Keratinocyte (primary cell): Measurements from ENCODE around the gene SLC5A3. TPM values are rescaled to one million over a fixed set of nuclear protein-coding genes. Genes with fewer than 3 reads are reported as not detected.

Source experiments
- DNase-seq: peaks from one replicate; pipeline ENCODE4 v3.0.0-alpha.2; 2011; ENCODE audit warnings: low read depth, missing footprints, low spot score
- FAIRE-seq: peaks from 2 replicates; lab custom pipeline; 2011; peaks lifted over from hg19 to GRCh38; lab: Jason Lieb, UNC
- H2AFZ ChIP-seq: 2 replicates; pipeline ENCODE4 v1.6.0; 2012; ENCODE audit warnings: low read length, control low read depth, inconsistent platforms; ENCODE audit not compliant: control insufficient read depth
- H3K27ac ChIP-seq: 2 replicates; pipeline ENCODE4 v1.5.1; 2011; ENCODE audit warnings: low read length; ENCODE audit not compliant: control insufficient read depth, insufficient read depth
- H3K27me3 ChIP-seq: 3 replicates; pipeline ENCODE4 v1.6.0; 2011; ENCODE audit warnings: low read length; ENCODE audit not compliant: control insufficient read depth, insufficient read depth; ENCODE audit errors: extremely low read depth
- H3K36me3 ChIP-seq, 2 experiments: 2 replicates in 1 of 2; 3 replicates in 1 of 2; pipeline ENCODE4 v1.5.1; 2011; ENCODE audit warnings: low read length in 2 of 2, mild to moderate bottlenecking in 1 of 2; ENCODE audit not compliant: control insufficient read depth in 2 of 2, insufficient read depth in 2 of 2; ENCODE audit errors: extremely low read depth in 1 of 2
- H3K4me1 ChIP-seq: 3 replicates; pipeline ENCODE4 v1.5.1; 2011; ENCODE audit warnings: low read length; ENCODE audit not compliant: control insufficient read depth, insufficient read depth; ENCODE audit errors: extremely low read depth
- H3K4me2 ChIP-seq: 3 replicates; pipeline ENCODE4 v1.6.0; 2011; ENCODE audit warnings: low read depth, low read length; ENCODE audit not compliant: control insufficient read depth, insufficient read depth; ENCODE audit errors: extremely low read depth
- H3K4me3 ChIP-seq, 3 experiments: fragments of 200-600 bp in 1 of 3; sonication (generic) in 1 of 3; 2 replicates in 2 of 3; 3 replicates in 1 of 3; pipeline ENCODE4 v1.5.1; 2011 to 2016; ENCODE audit warnings: low read length in 3 of 3, mild to moderate bottlenecking in 3 of 3, control low read depth in 2 of 3, inconsistent platforms in 1 of 3, low read depth in 1 of 3, mixed read lengths in 1 of 3, mixed run types in 1 of 3, moderate library complexity in 1 of 3; ENCODE audit not compliant: control insufficient read depth in 2 of 3, insufficient read depth in 2 of 3; ENCODE audit errors: extremely low read depth in 1 of 3
- H3K79me2 ChIP-seq: 2 replicates; pipeline ENCODE4 v1.6.0; 2012; ENCODE audit warnings: low read length; ENCODE audit not compliant: control insufficient read depth, insufficient read depth
- H3K9ac ChIP-seq: 3 replicates; pipeline ENCODE4 v1.6.0; 2011; ENCODE audit warnings: low read length; ENCODE audit not compliant: control insufficient read depth, insufficient read depth; ENCODE audit errors: extremely low read depth
- H3K9me1 ChIP-seq: 3 replicates; pipeline ENCODE4 v1.6.0; 2011; ENCODE audit warnings: low read length; ENCODE audit not compliant: control insufficient read depth, insufficient read depth; ENCODE audit errors: extremely low read depth
- H3K9me3 ChIP-seq: 2 replicates; pipeline ENCODE4 v1.5.1; 2012; ENCODE audit warnings: low read depth, low read length; ENCODE audit not compliant: control insufficient read depth
- H4K20me1 ChIP-seq: 3 replicates; pipeline ENCODE4 v1.6.0; 2011; ENCODE audit warnings: low read length; ENCODE audit not compliant: control insufficient read depth, insufficient read depth; ENCODE audit errors: extremely low read depth
- EZH2 ChIP-seq: IDR thresholded peaks from one replicate; pipeline ENCODE4 v1.6.1; 2012; ENCODE audit warnings: inconsistent platforms, mild to moderate bottlenecking, low read length, moderate library complexity
- dilution Hi-C: fragments of 300-500 bp; cut with MboI; formaldehyde crosslinking; loops from one replicate; pipeline ENCODE4 v1.7.0; 2020; ENCODE audit warnings: low sequenced_read_pairs; ENCODE audit not compliant: extremely low pct_ligation_motif_present
- polyA plus RNA-seq, 5 experiments: library from polyadenylated mRNA; depleted of rRNA in 3 of 5; stranded (reverse) in 3 of 5; stranded (forward) in 1 of 5; unstranded in 1 of 5; fragments of >200 nt; gene quantifications; 1 replicate in 1 of 5; 2 replicates in 3 of 5; 3 replicates in 1 of 5; pipeline versions ENCODE4 v1.2.1 to v1.2.3, GENCODE V29; 2011 to 2012; ENCODE audit warnings: missing spikeins in 2 of 5, low read depth in 1 of 5, low replicate concordance in 1 of 5
- TF ChIP-seq, protein P1 (sequence below), 3 experiments: IDR thresholded peaks in 1 of 3; conservative IDR thresholded peaks in 1 of 3; optimal IDR thresholded peaks in 1 of 3; 2 replicates in 2 of 3; 3 replicates in 1 of 3; pipeline versions ENCODE3 to v1.5.1; 2011; ENCODE audit warnings: low read length in 3 of 3, mild to moderate bottlenecking in 3 of 3, moderate library complexity in 2 of 3, control low read depth in 1 of 3, inconsistent platforms in 1 of 3; ENCODE audit not compliant: insufficient read depth in 2 of 3; ENCODE audit errors: extremely low read depth in 1 of 3

The SLC5A3 gene
- polyA plus RNA-seq, 1 donor (not counting 4 experiments of a cell fraction or from before 2014, with no cell fraction given), result 5.9 TPM

DNA sequence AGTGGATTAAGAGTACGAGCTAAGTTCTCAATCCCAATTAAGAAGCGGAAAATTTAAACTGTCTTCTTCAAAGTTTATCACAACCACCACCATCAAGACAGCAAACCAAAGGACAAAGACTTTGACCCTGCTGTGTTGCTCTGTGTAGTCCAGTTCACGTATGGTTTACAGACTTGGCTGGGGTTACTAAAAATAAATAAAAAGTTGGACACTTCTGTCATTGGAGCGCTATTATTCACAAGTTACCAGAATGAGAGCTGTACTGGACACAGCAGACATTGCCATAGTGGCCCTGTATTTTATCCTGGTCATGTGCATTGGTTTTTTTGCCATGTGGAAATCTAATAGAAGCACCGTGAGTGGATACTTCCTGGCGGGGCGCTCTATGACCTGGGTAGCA, 21.6 kb downstream of the SLC5A3 start:
- DNase-seq (no peak), FAIRE-seq (no peak)
- dilution Hi-C loops, result no loop called here
- TF ChIP-seq EZH2, result no peak
- TF ChIP-seq, protein P1, sequence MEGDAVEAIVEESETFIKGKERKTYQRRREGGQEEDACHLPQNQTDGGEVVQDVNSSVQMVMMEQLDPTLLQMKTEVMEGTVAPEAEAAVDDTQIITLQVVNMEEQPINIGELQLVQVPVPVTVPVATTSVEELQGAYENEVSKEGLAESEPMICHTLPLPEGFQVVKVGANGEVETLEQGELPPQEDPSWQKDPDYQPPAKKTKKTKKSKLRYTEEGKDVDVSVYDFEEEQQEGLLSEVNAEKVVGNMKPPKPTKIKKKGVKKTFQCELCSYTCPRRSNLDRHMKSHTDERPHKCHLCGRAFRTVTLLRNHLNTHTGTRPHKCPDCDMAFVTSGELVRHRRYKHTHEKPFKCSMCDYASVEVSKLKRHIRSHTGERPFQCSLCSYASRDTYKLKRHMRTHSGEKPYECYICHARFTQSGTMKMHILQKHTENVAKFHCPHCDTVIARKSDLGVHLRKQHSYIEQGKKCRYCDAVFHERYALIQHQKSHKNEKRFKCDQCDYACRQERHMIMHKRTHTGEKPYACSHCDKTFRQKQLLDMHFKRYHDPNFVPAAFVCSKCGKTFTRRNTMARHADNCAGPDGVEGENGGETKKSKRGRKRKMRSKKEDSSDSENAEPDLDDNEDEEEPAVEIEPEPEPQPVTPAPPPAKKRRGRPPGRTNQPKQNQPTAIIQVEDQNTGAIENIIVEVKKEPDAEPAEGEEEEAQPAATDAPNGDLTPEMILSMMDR (optimal IDR thresholded peaks at IDR 0.05 in 1 of 3, IDR thresholded peaks at IDR 0.05 in 1 of 3, conservative IDR thresholded peaks at IDR 0.05 in 1 of 3; ENCODE audit: extremely low read depth in 1 of 3, insufficient read depth in 2 of 3, low read length in 3 of 3), result no peak
- no peaks in the 10 kb centered on the region for H4K20me1 ChIP-seq
- H3K36me3 ChIP-seq, result peaks cover 8 to 11% of the 10 kb centered on the region in 2 experiments
- H3K4me2 ChIP-seq, result no peak overlapping the region
- no peaks in the 10 kb centered on the region for H3K27me3 ChIP-seq
- no peak overlapping the region for H2AFZ ChIP-seq
- no peaks in the 10 kb centered on the region for H3K9me1 ChIP-seq
- no peak overlapping the region for H3K27ac ChIP-seq
- H3K4me1 ChIP-seq, result peaks cover 2% of the 10 kb centered on the region
- H3K9ac ChIP-seq, result no peak overlapping the region
- H3K9me3 ChIP-seq, result no peaks in the 10 kb centered on the region
- peaks cover 23% of the 10 kb centered on the region for H3K79me2 ChIP-seq
- no peak overlapping the region for H3K4me3 ChIP-seq

DNA sequence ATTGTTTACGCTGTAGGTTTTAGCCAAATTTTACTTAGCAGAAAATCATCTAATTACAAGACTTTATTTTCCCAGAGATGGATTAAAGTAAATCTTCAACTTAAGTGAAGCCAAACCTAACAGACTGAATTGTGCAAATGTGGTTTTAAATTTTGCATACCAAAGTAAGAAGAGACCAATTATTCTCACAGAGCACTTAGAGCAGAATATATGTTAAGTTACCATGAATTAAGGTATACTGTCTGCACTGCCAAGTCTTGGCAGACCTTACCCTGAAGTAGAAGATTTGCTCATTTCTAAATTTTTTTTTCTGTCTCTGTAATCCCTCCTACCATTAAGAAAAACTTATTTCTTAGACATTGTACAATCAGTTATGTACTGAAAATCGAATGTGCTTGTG, 24.1 kb downstream of the SLC5A3 start:
- no peak overlapping the region for H3K4me2 ChIP-seq
- H4K20me1 ChIP-seq, result no peaks in the 10 kb centered on the region
- no peaks in the 10 kb centered on the region for H3K9me3 ChIP-seq
- peaks cover 8 to 11% of the 10 kb centered on the region in 2 experiments for H3K36me3 ChIP-seq
- TF ChIP-seq, protein P1 (optimal IDR thresholded peaks at IDR 0.05 in 1 of 3, IDR thresholded peaks at IDR 0.05 in 1 of 3, conservative IDR thresholded peaks at IDR 0.05 in 1 of 3; ENCODE audit: extremely low read depth in 1 of 3, insufficient read depth in 2 of 3, low read length in 3 of 3), result no peak
- no peak for TF ChIP-seq EZH2
- H3K9ac ChIP-seq, result no peak overlapping the region
- peaks cover 11% of the 10 kb centered on the region for H3K79me2 ChIP-seq
- H3K27ac ChIP-seq, result no peak overlapping the region
- no peak overlapping the region for H2AFZ ChIP-seq
- no peaks in the 10 kb centered on the region for H3K4me1 ChIP-seq
- DNase-seq (no peak), FAIRE-seq (no peak)
- no peak overlapping the region for H3K4me3 ChIP-seq
- no peaks in the 10 kb centered on the region for H3K27me3 ChIP-seq
- dilution Hi-C loops, result no loop called here
- no peaks in the 10 kb centered on the region for H3K9me1 ChIP-seq
